OCI-LY3 (cell line): ENCODE results near the gene ATP2C2.
"Not testable (repeated sequence)": the region's sequence is repeated elsewhere in the genome, so short reads cannot be mapped to it uniquely, and the experiment has no call there.

Source experiments
- H2AFZ ChIP-seq: fragments of 200-600, 300-600 bp; shearing (Covaris generic); 2 replicates; pipeline ENCODE4 v1.6.0; 2014; ENCODE audit warnings: antibody characterized with exemption, low read depth, low read length
- H3K27ac ChIP-seq: fragments of 200-600, 300-600 bp; sonication (generic); 2 replicates; pipeline ENCODE4 v1.5.1; 2014; ENCODE audit warnings: mild to moderate bottlenecking, low read length, moderate library complexity, mixed read lengths
- H3K27me3 ChIP-seq: fragments of 200-600, 300-600 bp; sonication (generic); 2 replicates; pipeline ENCODE4 v1.6.1; 2014; ENCODE audit warnings: low read depth, low read length, mixed read lengths
- H3K36me3 ChIP-seq: fragments of 200-600, 300-600 bp; sonication (generic); replicated peaks from 2 replicates; pipeline ENCODE3; 2014; ENCODE audit warnings: low read depth, low read length, mixed read lengths
- H3K4me1 ChIP-seq: fragments of 300-600, 200-600 bp; sonication (generic); 2 replicates; pipeline ENCODE4 v1.6.1; 2014; ENCODE audit warnings: low read length, mixed read lengths
- H3K4me2 ChIP-seq: fragments of 200-600, 300-600 bp; sonication (generic); 2 replicates; pipeline ENCODE4 v1.6.1; 2014; ENCODE audit warnings: low read length, mixed read lengths
- H3K4me3 ChIP-seq: fragments of 300-600, 200-600 bp; sonication (generic); 2 replicates; pipeline ENCODE4 v1.5.1; 2014; ENCODE audit warnings: antibody characterized with exemption, mild to moderate bottlenecking, low read length, moderate library complexity
- H3K79me2 ChIP-seq: fragments of 300-600, 200-600 bp; shearing (Covaris generic); 2 replicates; pipeline ENCODE4 v1.6.1; 2014; ENCODE audit warnings: mild to moderate bottlenecking, low read length, mixed read lengths
- H3K9ac ChIP-seq: fragments of 300-600, 200-600 bp; shearing (Covaris generic); 2 replicates; pipeline ENCODE4 v1.6.0; 2014; ENCODE audit warnings: mild to moderate bottlenecking, low read length, moderate library complexity
- H3K9me3 ChIP-seq: fragments of 200-600, 300-600 bp; shearing (Covaris generic); 2 replicates; pipeline ENCODE4 v1.6.1; 2014; ENCODE audit warnings: low read length, mixed read lengths; ENCODE audit not compliant: insufficient read depth
- H4K20me1 ChIP-seq: fragments of 200-600, 300-600 bp; sonication (generic); 2 replicates; pipeline ENCODE4 v1.6.1; 2016; ENCODE audit warnings: low read length, mixed read lengths; ENCODE audit not compliant: insufficient read depth
- CTCF ChIP-seq: fragments of 200-600, 300-600 bp; sonication (generic); IDR thresholded peaks from 2 replicates; pipeline ENCODE4 v1.5.1; 2014; ENCODE audit warnings: antibody characterized with exemption, low read length, low read depth
- EZH2phosphoT487 ChIP-seq: fragments of 200-600 bp; shearing (Covaris generic); IDR thresholded peaks from 2 replicates; pipeline ENCODE4 v1.6.1; 2018; ENCODE audit warnings: antibody characterized with exemption, mixed run types, low read depth

The ATP2C2 gene

GRCh38 chr16:84416407-84417321 lies 48.3 kb downstream of the ATP2C2 start:
- TF ChIP-seq EZH2phosphoT487 = no peak
- TF ChIP-seq CTCF = no peak
- Histone ChIP-seq H3K9me3 (no peaks in the 10 kb centered on the region), H3K79me2 (no peaks in the 10 kb centered on the region), H3K27me3 (peaks cover 3% of the 10 kb centered on the region; the same call in 1 of the 2 replicates), H3K9ac (no peak overlapping the region), H3K36me3 (no peaks in the 10 kb centered on the region), H3K4me2 (no peak overlapping the region), H4K20me1 (no peaks in the 10 kb centered on the region), H2AFZ (no peak overlapping the region), H3K4me1 (no peaks in the 10 kb centered on the region), H3K27ac (no peak overlapping the region), H3K4me3 (no peak overlapping the region)

GRCh38 chr16:84418056-84418849 lies 49.9 kb downstream of the ATP2C2 start:
- TF ChIP-seq CTCF (no peak), EZH2phosphoT487 (no peak)
- H2AFZ ChIP-seq = no peak overlapping the region
- no peak overlapping the region for H3K4me3 ChIP-seq
- H3K9ac ChIP-seq = no peak overlapping the region
- H3K4me1 ChIP-seq = no peaks in the 10 kb centered on the region
- no peaks in the 10 kb centered on the region for H3K9me3 ChIP-seq
- H3K27me3 ChIP-seq = peaks cover 3% of the 10 kb centered on the region; the same call in 1 of the 2 replicates
- no peaks in the 10 kb centered on the region for H3K79me2 ChIP-seq
- H3K36me3 ChIP-seq = no peaks in the 10 kb centered on the region
- no peak overlapping the region for H3K4me2 ChIP-seq
- no peak overlapping the region for H3K27ac ChIP-seq
- H4K20me1 ChIP-seq = no peaks in the 10 kb centered on the region

- no peak overlapping the region for H3K27ac ChIP-seq
- no peak overlapping the region for H2AFZ ChIP-seq
- H3K79me2 ChIP-seq = no peaks in the 10 kb centered on the region
- no peak overlapping the region for H3K4me3 ChIP-seq
- no peak overlapping the region for H3K4me2 ChIP-seq
- no peaks in the 10 kb centered on the region for H4K20me1 ChIP-seq
- no peak for TF ChIP-seq EZH2phosphoT487
- no peak for TF ChIP-seq CTCF
- no peaks in the 10 kb centered on the region for H3K9me3 ChIP-seq
- no peaks in the 10 kb centered on the region for H3K36me3 ChIP-seq
- peaks cover 3% of the 10 kb centered on the region; the same call in 1 of the 2 replicates for H3K27me3 ChIP-seq
- H3K4me1 ChIP-seq = no peaks in the 10 kb centered on the region
- no peak overlapping the region for H3K9ac ChIP-seq
Measured at GRCh38 chr16:84419730-84420129, 51.4 kb downstream of the ATP2C2 start.

GRCh38 chr16:84420556-84420955 lies 52.2 kb downstream of the ATP2C2 start:
- H3K4me2 ChIP-seq, H3K9ac ChIP-seq: not testable (repeated sequence)

More at GRCh38 chr16:84420556-84420955, 52.2 kb downstream of the ATP2C2 start:
- H3K27ac ChIP-seq, H3K27me3 ChIP-seq, H3K4me1 ChIP-seq, H3K4me3 ChIP-seq, H3K9me3 ChIP-seq, H3K79me2 ChIP-seq, H3K36me3 ChIP-seq, H4K20me1 ChIP-seq, H2AFZ ChIP-seq: not testable (repeated sequence)
